GM18520 (cell line): ENCODE measurements around the gene MRPL28.
"Not testable (repeated sequence)": the region's sequence is repeated elsewhere in the genome, so short reads cannot be mapped to it uniquely, and the experiment has no call there.

Experiments used
- ATAC-seq: cut with Tn5 transposase; IDR thresholded peaks from one replicate; pipeline ENCODE4 v1.9.1; 2021; ENCODE audit not compliant: unreplicated experiment

The MRPL28 gene

DNA sequence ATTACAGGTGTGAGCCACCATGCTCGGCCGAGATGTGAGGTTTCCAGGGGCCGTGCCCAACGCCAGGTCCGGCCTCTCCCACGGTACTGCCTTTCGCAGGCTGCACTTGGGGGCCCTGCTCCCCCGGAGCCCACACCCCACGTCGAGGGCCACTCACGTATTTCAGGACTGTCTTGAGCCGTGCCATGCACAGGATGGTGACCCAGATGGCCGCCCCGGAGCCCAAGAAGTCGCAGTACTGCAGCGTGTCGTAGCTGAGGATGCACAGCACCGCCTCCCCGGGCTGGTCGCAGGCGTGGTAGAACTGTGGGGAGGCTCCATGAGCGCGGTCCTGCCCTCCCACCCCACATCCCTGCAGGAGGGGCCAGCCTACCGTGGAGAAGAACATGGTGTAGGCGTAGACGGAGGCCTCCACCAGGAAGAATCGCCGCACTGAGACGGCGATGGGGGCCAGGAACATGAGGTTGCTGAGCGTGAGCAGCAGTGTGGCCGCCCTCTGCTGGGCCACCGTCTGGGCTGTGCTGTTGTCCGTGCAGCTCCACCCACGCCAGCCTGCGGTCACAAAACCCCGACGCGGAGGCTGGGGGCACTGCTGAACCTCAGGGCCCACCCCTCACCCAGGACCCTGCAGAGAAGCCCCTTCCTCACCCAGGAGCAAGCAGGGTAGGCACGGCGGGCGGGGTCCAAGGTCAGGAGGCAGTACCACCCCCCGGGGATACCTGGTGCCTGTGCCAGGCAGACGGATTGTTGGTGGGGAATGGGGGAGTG lies 3.7 kb upstream of the MRPL28 start:
- no peak for ATAC-seq

GRCh38 chr16:373020-373598 lies 2.8 kb upstream of the MRPL28 start:
- no peak for ATAC-seq

DNA sequence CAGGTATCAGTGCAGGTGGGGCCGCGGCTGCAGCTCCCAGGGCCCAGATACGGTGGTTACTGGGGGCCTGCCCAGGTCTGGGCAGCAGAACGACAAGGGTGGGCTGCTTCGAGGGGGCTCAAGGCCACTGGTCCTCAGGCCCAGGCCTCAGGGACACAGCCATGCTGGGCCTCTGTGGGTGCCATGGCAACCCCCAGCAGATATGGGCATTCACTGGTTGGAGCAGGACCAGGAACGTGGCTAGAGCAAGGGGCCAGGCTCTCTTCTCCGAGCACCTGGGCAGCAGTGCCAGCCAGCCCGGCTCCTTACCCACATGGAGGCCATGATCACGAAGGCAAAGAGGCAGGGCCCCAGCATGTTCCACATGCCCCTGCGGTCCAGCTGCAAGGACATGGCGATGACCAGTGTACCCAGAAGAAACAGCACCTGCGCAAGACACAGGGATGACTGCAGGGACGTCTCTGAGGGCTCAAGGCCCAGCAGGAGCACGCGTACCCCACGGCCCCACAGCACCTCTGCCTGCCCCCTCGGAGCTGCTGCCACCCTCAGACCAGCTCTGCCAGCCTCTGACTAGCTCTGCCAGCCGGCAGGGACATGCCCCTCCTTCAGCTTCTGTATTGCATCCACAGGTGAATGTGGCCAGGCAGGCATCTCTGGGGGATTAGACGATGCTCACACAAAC lies 2.1 kb upstream of the MRPL28 start:
- no peak for ATAC-seq

GRCh38 chr16:371515-372301 lies 1.4 kb upstream of the MRPL28 start:
- ATAC-seq: no peak

GRCh38 chr16:370979-371514 lies 709 bp upstream of the MRPL28 start:
- ATAC-seq: no peak

DNA sequence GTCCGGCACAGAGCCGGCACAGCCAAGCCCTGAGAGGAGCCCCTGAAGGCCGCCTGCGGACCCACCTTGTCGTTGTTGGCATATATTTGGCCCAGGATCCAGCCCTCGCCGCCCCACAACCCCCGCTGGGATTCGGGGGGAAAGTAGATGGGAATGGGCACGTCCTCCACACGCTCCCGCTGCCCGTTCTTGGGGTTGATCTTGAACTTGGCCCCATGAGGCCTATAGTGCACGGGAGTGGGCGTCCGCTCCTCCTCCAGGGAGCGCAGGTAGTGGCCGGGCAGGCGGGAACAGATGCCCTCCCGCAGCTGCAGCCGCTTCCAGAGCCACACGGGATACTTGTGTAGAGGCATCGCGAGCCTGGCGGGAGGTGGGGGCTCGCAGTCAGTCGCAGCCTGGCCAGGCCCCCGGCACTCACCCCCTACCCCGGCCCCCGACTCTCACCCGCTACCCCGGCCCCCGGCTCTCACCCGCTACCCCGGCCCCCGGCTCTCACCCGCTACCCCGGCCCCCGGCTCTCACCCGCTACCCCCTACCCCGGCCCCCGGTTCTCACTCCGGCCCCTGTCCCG lies 387 bp downstream of the MRPL28 start:
- no peak for ATAC-seq

- ATAC-seq: no peak
Observed at GRCh38 chr16:369275-369865, 968 bp downstream of the MRPL28 start.

GRCh38 chr16:368388-369158 lies 1.8 kb downstream of the MRPL28 start:
- no peak for ATAC-seq

DNA sequence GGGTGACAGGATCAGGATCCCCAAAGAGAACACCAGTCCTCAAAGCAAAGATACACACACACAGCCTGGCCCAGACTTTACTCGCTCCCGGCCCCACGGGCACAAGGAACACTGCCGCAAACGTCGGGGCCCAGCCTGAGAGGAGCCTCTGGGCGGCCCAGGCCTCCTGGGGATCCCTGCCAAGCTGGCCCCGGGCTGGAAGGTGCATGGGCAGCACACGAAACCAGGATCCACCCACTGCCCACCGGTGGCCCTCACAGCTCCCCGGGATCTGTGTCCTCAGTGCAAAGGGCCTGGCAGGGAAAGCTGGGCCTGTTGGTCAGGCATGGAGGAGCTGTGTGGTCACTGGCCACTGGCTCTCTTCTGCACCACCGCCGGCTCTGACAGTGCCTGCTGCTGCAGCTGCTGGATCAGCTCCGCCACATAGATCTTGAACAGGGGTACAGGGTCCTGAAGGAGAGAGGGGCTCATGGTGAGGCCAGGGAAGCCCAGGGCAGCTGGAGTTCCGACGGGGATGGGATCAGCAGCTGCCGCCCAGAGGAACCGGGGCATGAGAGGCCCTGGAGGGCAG lies 2.9 kb downstream of the MRPL28 start:
- no peak for ATAC-seq

GRCh38 chr16:366476-366875 lies 3.9 kb downstream of the MRPL28 start:
- no peak for ATAC-seq

DNA sequence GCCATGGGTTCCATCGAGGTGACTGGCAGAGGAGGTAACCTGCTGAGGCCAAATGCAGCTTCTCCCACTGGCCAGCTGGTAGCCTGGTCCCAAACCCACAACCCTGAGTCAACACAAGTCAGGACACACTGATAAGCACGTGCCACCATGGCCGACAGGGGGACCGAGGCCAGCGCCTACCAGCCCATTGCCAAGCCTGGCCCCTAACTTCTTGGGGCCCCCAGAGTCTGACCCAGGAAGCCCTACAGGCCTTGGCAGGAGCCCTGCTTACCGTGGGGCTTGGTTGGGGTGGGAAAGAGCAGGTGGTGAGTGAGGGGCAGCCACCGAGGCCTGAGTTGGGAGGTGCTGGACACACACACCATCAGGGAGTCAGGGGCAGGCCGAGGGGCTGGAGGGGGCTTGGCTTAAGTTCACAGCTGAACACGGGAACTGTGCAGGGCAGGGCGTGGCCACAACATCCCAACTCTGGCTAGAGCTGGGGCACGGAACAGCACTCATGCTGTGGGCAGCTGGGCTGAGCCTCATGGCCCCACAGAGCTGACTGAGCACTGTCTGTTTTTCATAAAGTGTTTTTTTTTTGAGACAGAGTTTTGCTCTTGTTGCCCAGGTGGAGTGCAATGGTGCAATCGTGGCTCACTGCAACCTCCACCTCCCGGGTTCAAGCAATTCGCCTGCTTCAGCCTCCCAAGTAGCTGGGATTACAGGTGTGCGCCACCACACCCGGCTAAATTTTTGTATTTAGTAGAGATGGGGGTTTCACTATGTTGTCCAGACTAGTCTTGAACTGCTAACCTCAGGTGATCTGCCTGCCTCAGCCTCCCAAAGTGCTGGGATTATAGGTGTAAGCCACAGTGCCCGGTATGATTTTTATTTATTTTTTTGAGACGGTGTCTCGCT lies 5.5 kb downstream of the MRPL28 start:
- no peak for ATAC-seq

- no peak for ATAC-seq
Observed at GRCh38 chr16:363766-364490, 6.4 kb downstream of the MRPL28 start.

GRCh38 chr16:363110-363765 lies 7.1 kb downstream of the MRPL28 start:
- ATAC-seq: no peak

GRCh38 chr16:362702-362999 lies 7.7 kb downstream of the MRPL28 start:
- ATAC-seq: not testable (repeated sequence)

- peak; percentile 56 for ATAC-seq
Observed at GRCh38 chr16:361872-362701, 8.3 kb downstream of the MRPL28 start.

GRCh38 chr16:361341-361871 lies 8.9 kb downstream of the MRPL28 start:
- ATAC-seq: no peak
